IPS-18c (cell line): ENCODE data around the gene NR2F6.

ENCODE experiments used
- H3K4me3 ChIP-seq: 2 replicates; pipeline ENCODE4 v1.7.0; 2013; ENCODE audit warnings: low read depth, mild to moderate bottlenecking, low read length, moderate library complexity; ENCODE audit not compliant: insufficient read depth
- H3K9me3 ChIP-seq: one replicate; pipeline ENCODE4 v1.6.1; 2013; ENCODE audit warnings: mild to moderate bottlenecking, low read length, moderate library complexity; ENCODE audit not compliant: control insufficient read depth, insufficient read depth

The NR2F6 gene

GRCh38 chr19:17266975-17267788 lies 21.5 kb upstream of the NR2F6 start, which contains the start of gene BABAM1:
TSS of gene BABAM1 (plus strand) at chr19:17267443. CDS start at chr19:17268807, 1,364 bp downstream.
- peak within 1 kb of the TSS; percentile 69 for H3K4me3 ChIP-seq
- H3K9me3 ChIP-seq: no peaks in the 10 kb centered on the region

- no peak overlapping the region for H3K4me3 ChIP-seq
- H3K9me3 ChIP-seq: no peaks in the 10 kb centered on the region
Observed at GRCh38 chr19:17266589-17266974, 20.9 kb upstream of the NR2F6 start.

- no peaks in the 10 kb centered on the region for H3K9me3 ChIP-seq
- H3K4me3 ChIP-seq: no peak overlapping the region
Observed at GRCh38 chr19:17266026-17266425, 20.3 kb upstream of the NR2F6 start.

- H3K4me3 ChIP-seq: no peak within 1 kb of the TSS
Observed at GRCh38 chr19:17264641-17264979, 18.9 kb upstream of the NR2F6 start, which contains the start of gene USHBP1. TSS of gene USHBP1 (minus strand) at chr19:17264745. CDS start at chr19:17264299, 446 bp downstream.

GRCh38 chr19:17263712-17264640 lies 18.3 kb upstream of the NR2F6 start:
- Histone ChIP-seq H3K9me3 (peaks cover 7% of the 10 kb centered on the region), H3K4me3 (no peak overlapping the region)

More at GRCh38 chr19:17264641-17264979, 18.9 kb upstream of the NR2F6 start, which contains the start of gene USHBP1:
- peaks cover 5% of the 10 kb centered on the region for H3K9me3 ChIP-seq

- H3K9me3 ChIP-seq: peaks cover 9% of the 10 kb centered on the region
- H3K4me3 ChIP-seq: no peak overlapping the region
Observed at GRCh38 chr19:17262557-17262956, 16.8 kb upstream of the NR2F6 start.

GRCh38 chr19:17260842-17261325 lies 15.2 kb upstream of the NR2F6 start:
- peaks cover 9% of the 10 kb centered on the region for H3K9me3 ChIP-seq
- H3K4me3 ChIP-seq: no peak overlapping the region

- H3K4me3 ChIP-seq: no peak overlapping the region
- peaks cover 9% of the 10 kb centered on the region for H3K9me3 ChIP-seq
Observed at GRCh38 chr19:17259934-17260333, 14.2 kb upstream of the NR2F6 start.

- Histone ChIP-seq H3K9me3 (peaks cover 9% of the 10 kb centered on the region), H3K4me3 (peak overlapping the region; percentile 15; the same call in 1 of the 2 replicates)
Observed at GRCh38 chr19:17259118-17259780, 13.5 kb upstream of the NR2F6 start.

GRCh38 chr19:17256130-17256529 lies 10.4 kb upstream of the NR2F6 start:
- no peak overlapping the region for H3K4me3 ChIP-seq
- peaks cover 9% of the 10 kb centered on the region for H3K9me3 ChIP-seq

GRCh38 chr19:17255150-17255621 lies 9.5 kb upstream of the NR2F6 start:
- no peak overlapping the region for H3K4me3 ChIP-seq
- peaks cover 7% of the 10 kb centered on the region for H3K9me3 ChIP-seq

- Histone ChIP-seq H3K4me3 (no peak overlapping the region), H3K9me3 (peaks cover 5% of the 10 kb centered on the region)
Observed at GRCh38 chr19:17254636-17255035, 8.9 kb upstream of the NR2F6 start.

GRCh38 chr19:17249887-17250548 lies 4.3 kb upstream of the NR2F6 start:
- H3K9me3 ChIP-seq: no peaks in the 10 kb centered on the region
- no peak overlapping the region for H3K4me3 ChIP-seq

GRCh38 chr19:17248011-17248776 lies 2.5 kb upstream of the NR2F6 start:
- Histone ChIP-seq H3K9me3 (no peaks in the 10 kb centered on the region), H3K4me3 (no peak overlapping the region)

GRCh38 chr19:17246681-17247425 lies 1.1 kb upstream of the NR2F6 start:
- Histone ChIP-seq H3K9me3 (no peaks in the 10 kb centered on the region), H3K4me3 (peak overlapping the region; percentile 63)
